ENCODE measurements around the gene GGA2.
"Not testable (repeated sequence)": the region's sequence is repeated elsewhere in the genome, so short reads cannot be mapped to it uniquely, and the experiment has no call there.

GGA2 gene

GRCh38 chr16:23464196-23464595 lies 46.1 kb downstream of the GGA2 start:
- DNase-seq = no peak

GRCh38 chr16:23462994-23463393 lies 47.3 kb downstream of the GGA2 start:
- not testable (repeated sequence) for DNase-seq

- no peak for DNase-seq
Measured at GRCh38 chr16:23453338-23454052, 56.8 kb downstream of the GGA2 start.

GRCh38 chr16:23452572-23453337 lies 57.5 kb downstream of the GGA2 start, which contains the start of gene COG7:
Gene COG7, minus strand, starts transcription at chr16:23453189. Its CDS starts 195 bp downstream, at chr16:23452994.
- peak; percentile 45 for DNase-seq

- no peak for DNase-seq
Measured at GRCh38 chr16:23452221-23452571, 58.1 kb downstream of the GGA2 start.

- no peak for DNase-seq
Measured at GRCh38 chr16:23448392-23448791, 61.9 kb downstream of the GGA2 start.

- not testable (repeated sequence) for DNase-seq
Measured at GRCh38 chr16:23437542-23437941, 72.8 kb downstream of the GGA2 start.

GRCh38 chr16:23436951-23437350 lies 73.3 kb downstream of the GGA2 start:
- no peak for DNase-seq

GRCh38 chr16:23435500-23435899 lies 74.8 kb downstream of the GGA2 start:
- DNase-seq = peak; percentile 43

- DNase-seq = peak; percentile 21
Measured at GRCh38 chr16:23434380-23434779, 75.9 kb downstream of the GGA2 start.

- DNase-seq = no peak
Measured at GRCh38 chr16:23433261-23433920, 76.9 kb downstream of the GGA2 start.

GRCh38 chr16:23432176-23433128 lies 77.8 kb downstream of the GGA2 start:
- DNase-seq = no peak

- no peak for DNase-seq
Measured at GRCh38 chr16:23428351-23428750, 81.9 kb downstream of the GGA2 start.

GRCh38 chr16:23424292-23424958 lies 85.9 kb downstream of the GGA2 start:
- DNase-seq = peak; percentile 35

- DNase-seq = no peak
Measured at GRCh38 chr16:23423496-23424049, 86.7 kb downstream of the GGA2 start.

GRCh38 chr16:23420011-23420410 lies 90.3 kb downstream of the GGA2 start:
- no peak for DNase-seq

GRCh38 chr16:23416816-23417215 lies 93.5 kb downstream of the GGA2 start:
- DNase-seq = no peak

- no peak for DNase-seq
Measured at GRCh38 chr16:23414731-23415130, 95.6 kb downstream of the GGA2 start.

All from NCI-H526 treated with DMSO at 0.1 percent for 48 hours (cell line).